AG04450 (cell line): Measurements from ENCODE around the gene MMP17. TPM values are rescaled to one million over a fixed set of nuclear protein-coding genes. Genes with fewer than 3 reads are reported as not detected.

Experiments
- CTCF ChIA-PET: fragments of 300-600, 350-600 bp; formaldehyde crosslinking; extraction: SDS; loops from one replicate; lab custom pipeline; 2022; ENCODE audit warnings: antibody characterized with exemption, inconsistent platforms; lab: Charles Lee
- POLR2A ChIA-PET: fragments of 350-600 bp; formaldehyde crosslinking; extraction: SDS; loops from one replicate; lab custom pipeline; 2021; ENCODE audit warnings: antibody characterized with exemption, inconsistent platforms; lab: Yijun Ruan, JAX
- DNase-seq: peaks from one replicate; pipeline ENCODE4 v3.0.0-alpha.2; 2011; ENCODE audit warnings: low read depth, low spot score
- H3K27ac ChIP-seq: one replicate; pipeline ENCODE4 v1.5.1; 2012; ENCODE audit warnings: low read depth, low read length, control low read depth
- H3K27me3 ChIP-seq: one replicate; pipeline ENCODE4 v1.6.0; 2012; ENCODE audit warnings: low read length; ENCODE audit not compliant: control insufficient read depth, insufficient read depth
- H3K4me3 ChIP-seq: 2 replicates; pipeline ENCODE4 v1.5.1; 2011; ENCODE audit warnings: mild to moderate bottlenecking, low read depth, low read length, control low read depth
- H3K9me3 ChIP-seq: 2 replicates; pipeline ENCODE4 v1.5.1; 2012; ENCODE audit warnings: low read length; ENCODE audit not compliant: control insufficient read depth, insufficient read depth
- polyA plus RNA-seq: library from polyadenylated mRNA; depleted of rRNA; stranded (reverse); fragments of >200 nt; gene quantifications from 2 replicates; pipeline ENCODE4 v1.2.3, GENCODE V29; 2011
- TF ChIP-seq, protein P1 (sequence below): IDR thresholded peaks from 2 replicates; pipeline ENCODE4 v1.5.1; 2011; ENCODE audit warnings: low read depth, low read length, control low read depth, inconsistent platforms

Gene MMP17
- polyA plus RNA-seq, 1 experiment: 9.9 TPM

DNA sequence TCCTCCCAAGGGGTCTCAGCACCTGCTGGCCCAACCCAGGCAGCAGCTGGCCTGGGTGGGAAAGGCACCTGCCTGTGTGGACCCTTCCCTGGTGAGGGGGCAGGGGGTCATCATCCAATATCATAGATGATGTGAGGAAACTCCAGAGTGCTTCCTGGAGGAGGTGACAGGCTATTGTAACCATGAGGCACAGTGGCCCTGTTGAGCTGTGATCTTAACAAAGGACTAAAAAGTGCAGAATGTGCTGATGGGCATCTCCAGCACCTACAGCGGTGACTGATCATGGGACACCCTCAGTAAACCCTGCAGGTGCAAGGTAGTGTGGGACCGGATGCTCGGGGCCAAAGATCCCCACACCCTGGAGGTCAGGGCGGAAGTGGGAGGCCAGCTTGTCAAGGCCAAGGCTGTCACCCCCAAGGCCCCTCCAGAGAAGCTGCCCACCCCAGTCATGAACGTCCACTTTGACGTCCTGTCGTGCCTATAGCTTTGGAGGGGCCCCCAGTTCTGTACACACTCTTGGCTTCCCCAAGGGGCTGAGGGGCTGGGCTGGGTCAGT, 7.5 kb downstream of the MMP17 start:
- H3K9me3 ChIP-seq: no peaks in the 10 kb centered on the region; the same call in 1 of the 2 replicates
- no peak overlapping the region for H3K4me3 ChIP-seq
- H3K27ac ChIP-seq: no peak overlapping the region
- ChIA-PET POLR2A (no interaction called here), CTCF (interaction anchor here (0.5 kb wide), 1 partner anchor 969 kb away, joined by 3 read pairs; no protein-coding TSS in a partner anchor)
- no peaks in the 10 kb centered on the region for H3K27me3 ChIP-seq
- TF ChIP-seq, protein P1, sequence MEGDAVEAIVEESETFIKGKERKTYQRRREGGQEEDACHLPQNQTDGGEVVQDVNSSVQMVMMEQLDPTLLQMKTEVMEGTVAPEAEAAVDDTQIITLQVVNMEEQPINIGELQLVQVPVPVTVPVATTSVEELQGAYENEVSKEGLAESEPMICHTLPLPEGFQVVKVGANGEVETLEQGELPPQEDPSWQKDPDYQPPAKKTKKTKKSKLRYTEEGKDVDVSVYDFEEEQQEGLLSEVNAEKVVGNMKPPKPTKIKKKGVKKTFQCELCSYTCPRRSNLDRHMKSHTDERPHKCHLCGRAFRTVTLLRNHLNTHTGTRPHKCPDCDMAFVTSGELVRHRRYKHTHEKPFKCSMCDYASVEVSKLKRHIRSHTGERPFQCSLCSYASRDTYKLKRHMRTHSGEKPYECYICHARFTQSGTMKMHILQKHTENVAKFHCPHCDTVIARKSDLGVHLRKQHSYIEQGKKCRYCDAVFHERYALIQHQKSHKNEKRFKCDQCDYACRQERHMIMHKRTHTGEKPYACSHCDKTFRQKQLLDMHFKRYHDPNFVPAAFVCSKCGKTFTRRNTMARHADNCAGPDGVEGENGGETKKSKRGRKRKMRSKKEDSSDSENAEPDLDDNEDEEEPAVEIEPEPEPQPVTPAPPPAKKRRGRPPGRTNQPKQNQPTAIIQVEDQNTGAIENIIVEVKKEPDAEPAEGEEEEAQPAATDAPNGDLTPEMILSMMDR: no peak
- no peak for DNase-seq

DNA sequence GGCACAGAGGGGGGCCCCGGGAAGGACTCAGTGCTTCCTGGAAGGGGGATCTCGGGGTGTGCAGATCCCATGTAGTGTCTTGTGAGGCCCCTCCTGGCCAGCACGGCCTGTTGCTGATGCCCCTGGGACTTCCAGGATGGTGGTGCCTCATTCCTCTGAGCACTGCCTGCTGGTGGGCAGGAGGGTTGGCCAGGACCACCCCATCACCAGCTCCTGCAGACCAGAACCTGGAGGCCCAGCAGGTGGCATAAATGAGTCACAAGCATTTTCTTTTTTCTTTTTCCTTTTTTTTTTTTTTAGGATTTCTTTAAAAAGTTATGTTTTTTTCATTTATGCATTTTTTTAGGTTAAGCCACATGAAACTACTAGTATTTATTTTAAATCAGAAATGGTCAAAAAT, 8.0 kb downstream of the MMP17 start:
- no peak for DNase-seq
- no peaks in the 10 kb centered on the region for H3K27me3 ChIP-seq
- CTCF ChIA-PET: interaction anchor here (0.5 kb wide), 1 partner anchor 969 kb away, joined by 3 read pairs; no protein-coding TSS in a partner anchor

DNA sequence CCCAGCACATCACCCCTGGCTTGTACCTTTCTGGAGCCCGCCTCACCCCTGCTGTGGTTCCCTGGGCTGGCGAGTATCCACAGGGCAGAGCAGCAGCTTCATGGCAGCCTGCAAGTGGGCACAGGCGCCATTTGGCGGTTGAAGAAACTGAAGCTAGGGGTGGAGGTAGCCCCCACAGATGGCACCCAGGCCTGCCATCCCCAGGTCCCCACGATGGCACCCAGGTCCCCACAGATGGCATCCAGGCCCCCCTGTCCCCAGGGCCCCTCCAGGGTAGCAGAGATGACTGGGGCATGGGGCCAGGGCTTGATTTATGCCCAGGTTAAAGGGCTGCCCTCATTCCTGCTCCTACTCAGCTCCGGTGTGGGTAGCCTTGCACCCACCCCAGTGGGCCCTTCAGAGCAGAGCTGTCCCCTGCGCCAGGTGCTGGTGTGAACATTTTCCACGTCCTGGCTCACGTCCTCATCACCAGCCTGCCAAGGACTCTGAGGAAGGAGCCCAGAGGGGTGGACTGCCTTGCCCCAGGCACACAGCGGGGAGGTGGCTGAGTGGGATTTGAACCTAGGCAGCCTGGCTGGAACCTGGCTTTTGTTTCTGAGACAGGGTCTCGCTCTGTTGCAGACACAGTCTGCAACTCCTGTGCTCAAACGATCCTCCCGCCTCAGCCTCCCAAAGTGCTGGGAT, 8.7 kb downstream of the MMP17 start:
- DNase-seq: no peak
- no peaks in the 10 kb centered on the region; the same call in 1 of the 2 replicates for H3K9me3 ChIP-seq

More for the DNA sequence above, 8.0 kb downstream of the MMP17 start:
- Histone ChIP-seq H3K27ac (no peak overlapping the region), H3K4me3 (no peak overlapping the region), H3K9me3 (no peaks in the 10 kb centered on the region; the same call in 1 of the 2 replicates)
- POLR2A ChIA-PET: no interaction called here
- TF ChIP-seq, protein P1: peak; percentile 54

DNA sequence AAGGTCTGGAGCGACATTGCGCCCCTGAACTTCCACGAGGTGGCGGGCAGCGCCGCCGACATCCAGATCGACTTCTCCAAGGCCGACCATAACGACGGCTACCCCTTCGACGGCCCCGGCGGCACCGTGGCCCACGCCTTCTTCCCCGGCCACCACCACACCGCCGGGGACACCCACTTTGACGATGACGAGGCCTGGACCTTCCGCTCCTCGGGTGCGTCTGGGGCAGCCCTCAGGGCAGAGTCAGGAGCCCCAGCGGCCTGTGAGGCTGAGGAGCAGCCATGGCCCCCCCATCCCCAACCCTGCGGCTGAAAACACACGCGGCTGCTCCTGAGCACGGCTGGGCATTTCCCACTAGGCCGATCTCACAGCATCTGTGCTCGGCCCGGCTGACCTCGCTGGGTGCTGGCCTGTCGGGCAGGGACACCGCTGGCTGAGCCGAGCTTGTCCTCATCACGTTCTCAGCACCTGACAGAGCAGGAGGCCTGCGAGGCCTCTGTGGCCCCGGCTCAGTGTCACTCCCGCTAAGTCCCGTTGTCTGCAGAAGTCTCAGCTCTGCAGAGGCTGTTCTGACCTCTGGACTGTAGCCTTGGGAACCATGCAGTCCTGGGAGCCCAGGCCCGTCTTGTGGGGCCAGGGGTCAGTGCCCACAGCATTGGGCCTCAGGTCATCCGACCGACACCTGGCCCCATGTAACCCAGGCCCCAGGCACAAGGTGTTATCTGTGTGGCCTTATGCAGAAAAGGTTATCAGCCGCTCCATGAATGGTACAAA, 12.6 kb downstream of the MMP17 start:
- no peak for DNase-seq
- Histone ChIP-seq H3K9me3 (peaks cover 4% of the 10 kb centered on the region; the same call in 1 of the 2 replicates), H3K27ac (no peak overlapping the region), H3K27me3 (no peaks in the 10 kb centered on the region), H3K4me3 (no peak overlapping the region)
- TF ChIP-seq, protein P1: no peak
- ChIA-PET POLR2A (no interaction called here), CTCF (no interaction called here)

More for the DNA sequence above, 8.7 kb downstream of the MMP17 start:
- Histone ChIP-seq H3K27me3 (no peaks in the 10 kb centered on the region), H3K27ac (no peak overlapping the region), H3K4me3 (no peak overlapping the region)
- TF ChIP-seq, protein P1: no peak
- ChIA-PET POLR2A (no interaction called here), CTCF (no interaction called here)
